Measurements from ENCODE around the gene KPNA4.
"Not testable (repeated sequence)": the region's sequence is repeated elsewhere in the genome, so short reads cannot be mapped to it uniquely, and the experiment has no call there.

KPNA4 gene, protein sequence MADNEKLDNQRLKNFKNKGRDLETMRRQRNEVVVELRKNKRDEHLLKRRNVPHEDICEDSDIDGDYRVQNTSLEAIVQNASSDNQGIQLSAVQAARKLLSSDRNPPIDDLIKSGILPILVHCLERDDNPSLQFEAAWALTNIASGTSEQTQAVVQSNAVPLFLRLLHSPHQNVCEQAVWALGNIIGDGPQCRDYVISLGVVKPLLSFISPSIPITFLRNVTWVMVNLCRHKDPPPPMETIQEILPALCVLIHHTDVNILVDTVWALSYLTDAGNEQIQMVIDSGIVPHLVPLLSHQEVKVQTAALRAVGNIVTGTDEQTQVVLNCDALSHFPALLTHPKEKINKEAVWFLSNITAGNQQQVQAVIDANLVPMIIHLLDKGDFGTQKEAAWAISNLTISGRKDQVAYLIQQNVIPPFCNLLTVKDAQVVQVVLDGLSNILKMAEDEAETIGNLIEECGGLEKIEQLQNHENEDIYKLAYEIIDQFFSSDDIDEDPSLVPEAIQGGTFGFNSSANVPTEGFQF

DNA sequence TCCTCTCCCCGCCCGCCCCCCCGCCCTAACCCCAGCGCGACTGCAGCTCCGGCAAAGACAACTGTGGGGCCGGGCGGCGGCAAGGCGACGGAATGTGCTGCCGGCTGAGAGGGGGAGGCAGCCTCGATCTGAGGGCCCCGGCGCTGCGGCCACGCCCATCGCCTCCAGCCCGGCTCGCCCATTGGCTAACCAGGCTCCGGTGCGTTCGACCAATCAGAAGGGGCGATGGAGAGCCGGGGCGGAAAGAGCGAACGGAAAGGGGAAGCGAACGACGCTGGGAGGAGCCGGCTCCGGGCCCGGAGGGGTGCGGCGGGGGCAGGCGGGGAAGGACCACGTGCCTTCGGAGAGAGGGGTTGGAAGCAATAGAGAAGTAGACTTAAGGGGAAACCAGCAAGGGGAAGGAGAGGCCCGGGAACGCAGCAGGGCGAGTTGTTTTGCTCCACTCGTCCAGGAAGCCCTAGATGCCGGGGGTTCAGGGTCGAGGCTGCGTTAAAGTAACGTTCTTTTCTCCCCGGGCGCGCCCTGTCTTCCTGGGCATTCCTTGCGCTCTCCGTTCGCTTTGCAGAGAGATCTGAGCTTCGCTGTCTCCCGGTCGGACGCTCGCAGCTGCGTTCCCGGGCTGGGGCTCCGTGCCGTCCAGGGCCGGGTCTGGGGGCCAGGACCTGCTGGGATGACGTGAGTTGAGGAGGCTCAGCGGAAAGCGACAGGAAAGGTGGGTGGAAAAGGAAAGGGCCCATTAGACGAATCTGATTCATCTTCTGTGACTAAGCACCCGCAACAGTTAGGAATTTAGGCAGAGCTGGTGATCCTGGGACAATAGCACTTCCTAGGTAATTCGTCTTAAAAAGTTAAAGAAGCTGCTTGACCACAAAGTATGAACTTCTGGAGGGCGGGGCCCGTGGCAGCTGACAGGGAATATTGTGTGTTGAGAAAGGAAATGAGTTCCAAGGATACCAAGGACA, at the start of gene KPNA4:
TSS of gene KPNA4 (minus strand) at position 130 of the 962 bp plus-strand sequence. CDS start 289 bp downstream, outside the sequence.
- DNase-seq, result peak; percentile 98

DNA sequence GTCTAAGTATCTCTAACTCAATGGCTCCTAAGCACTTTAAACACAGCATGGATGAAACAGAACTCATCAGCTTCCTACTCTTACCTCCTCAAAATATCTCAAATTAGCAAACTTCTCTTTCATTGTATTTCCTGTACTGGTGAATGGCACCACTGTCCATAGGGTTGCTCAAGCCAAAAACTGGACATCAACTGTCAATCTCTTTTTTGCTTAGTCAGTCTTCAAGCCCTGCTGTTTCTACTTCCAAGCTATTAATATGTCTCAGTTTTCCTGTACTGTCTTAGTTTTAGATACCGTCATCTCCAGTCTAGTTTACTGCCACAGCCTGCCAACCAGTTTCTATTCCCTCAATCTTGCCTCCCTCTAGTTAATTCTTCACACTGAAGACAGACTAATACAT, 48.3 kb upstream of the KPNA4 start:
- DNase-seq, result no peak

DNA sequence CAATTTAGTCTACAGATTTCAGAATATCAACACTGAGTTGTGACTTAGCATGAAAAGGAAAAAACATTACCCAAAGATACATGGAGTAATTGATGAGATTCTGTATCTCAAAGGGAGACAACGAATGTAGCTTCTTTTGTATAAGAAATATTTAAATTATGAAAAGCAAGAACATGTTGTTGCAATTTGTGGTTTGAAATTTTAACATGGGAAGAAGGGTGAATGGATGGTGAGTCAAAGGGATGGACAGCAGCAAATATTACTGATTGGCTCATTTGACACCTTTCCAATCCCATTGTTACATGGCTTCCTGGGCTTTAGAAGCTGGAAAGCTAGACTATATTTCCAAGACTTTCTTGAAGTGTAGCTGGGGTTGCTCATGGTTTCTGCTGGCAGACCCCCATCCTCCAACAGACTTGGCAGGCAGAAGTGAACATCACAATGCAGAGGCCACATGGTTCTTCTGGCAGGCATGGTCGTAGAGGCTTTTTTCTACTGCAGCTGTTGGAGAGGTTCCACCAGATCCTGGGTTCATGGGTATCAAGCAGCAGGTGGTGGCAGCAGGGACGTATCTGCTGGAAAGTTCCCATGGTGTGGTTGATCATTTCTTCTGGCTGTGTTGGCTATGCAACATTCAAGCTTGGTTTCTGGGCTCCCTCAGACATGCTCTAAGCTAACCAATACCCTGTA, 47.2 kb upstream of the KPNA4 start:
- no peak for DNase-seq

DNA sequence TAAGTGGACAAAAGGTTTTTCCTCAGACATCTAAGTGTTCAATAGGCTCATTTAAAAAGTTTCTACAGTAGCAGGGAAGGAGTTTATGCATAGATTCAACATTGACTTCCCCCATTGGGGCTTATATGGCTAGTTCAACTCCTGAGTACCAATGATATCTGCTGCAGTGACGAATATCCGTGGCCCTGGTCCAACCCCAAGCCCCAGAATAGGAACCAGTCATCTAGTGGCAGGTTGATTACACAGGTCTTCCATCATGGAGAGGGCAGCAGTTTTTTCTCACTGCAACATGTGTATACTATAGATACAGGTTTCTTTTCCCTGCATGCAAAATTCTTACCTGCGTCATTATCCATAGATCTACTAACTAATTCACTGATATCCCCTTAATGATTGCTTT, 45.8 kb upstream of the KPNA4 start:
- DNase-seq, result no peak

DNA sequence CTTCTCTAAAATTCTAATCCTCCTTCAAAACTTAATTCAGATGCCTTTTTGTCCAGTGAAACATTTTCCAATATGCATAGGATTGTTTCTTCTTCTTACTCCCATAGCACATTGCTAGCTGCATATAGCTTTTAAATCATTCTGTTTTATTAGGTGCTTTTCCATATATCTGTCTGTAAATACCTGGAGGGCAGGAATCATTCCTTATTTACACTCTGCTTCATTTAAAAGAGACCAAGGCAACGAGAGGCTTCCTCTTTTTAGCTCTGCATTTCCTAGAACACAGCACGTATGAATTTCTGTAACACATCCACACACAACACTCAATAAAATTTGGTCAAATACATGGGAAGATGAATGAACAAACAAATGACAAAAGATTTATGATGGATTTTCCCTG, 43.5 kb upstream of the KPNA4 start:
- no peak for DNase-seq

DNA sequence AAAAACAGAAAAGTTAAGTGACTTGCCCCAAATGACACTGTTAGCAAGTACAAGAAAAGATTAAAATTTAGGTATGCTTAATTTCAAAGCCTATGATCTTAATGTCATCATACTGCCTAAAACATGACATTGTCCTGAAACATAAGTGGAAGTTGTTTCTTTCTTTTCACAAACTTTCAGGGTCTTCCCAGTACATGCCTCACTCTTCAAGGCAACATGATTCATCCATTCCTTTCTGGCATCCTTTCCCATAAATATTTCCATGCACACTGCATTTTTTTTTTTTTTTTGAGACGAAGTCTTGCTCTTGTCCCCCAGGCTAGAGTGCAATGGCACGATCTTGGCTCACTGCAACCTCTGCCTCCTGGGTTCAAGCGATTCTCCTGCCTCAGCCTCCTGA, 42.5 kb upstream of the KPNA4 start:
- DNase-seq, result no peak

DNA sequence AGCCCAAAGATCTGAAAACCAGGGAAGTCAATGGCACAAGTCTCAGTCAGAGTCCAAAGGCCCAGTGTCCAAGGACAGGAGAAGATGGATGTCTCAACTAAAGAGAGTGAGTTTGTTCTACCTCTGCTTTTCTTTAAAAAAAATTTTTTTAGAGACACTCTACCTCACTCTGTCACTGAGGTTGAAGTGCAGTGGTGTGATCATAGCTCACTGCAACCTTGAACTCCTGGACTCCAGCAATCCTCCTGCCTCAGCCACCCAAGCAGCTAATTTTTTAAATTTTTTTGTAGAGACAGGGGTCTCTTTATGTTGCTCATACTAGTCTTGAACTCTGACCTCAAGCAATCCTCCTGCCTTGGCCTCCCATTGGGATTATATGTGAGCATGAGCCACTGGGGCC, 39.9 kb upstream of the KPNA4 start:
- no peak for DNase-seq

DNA sequence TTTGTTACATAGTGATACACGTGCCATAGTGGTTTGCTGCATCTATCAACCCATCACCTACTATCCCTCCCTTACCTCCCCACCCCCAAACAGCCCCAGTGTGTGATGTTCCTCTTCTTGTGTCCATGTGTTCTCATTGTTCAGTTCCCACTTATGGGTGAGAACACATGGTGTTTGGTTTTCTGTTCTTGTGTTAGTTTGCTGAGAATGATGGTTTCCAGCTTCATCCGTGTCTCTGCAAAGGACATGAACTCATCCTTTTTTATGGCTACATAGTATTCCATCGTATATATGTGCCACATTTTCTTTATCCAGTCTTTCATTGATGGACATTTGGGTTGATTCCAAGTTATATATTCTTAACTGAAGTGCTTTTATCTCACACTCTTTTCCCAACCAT, 38.5 kb upstream of the KPNA4 start:
- not testable (repeated sequence) for DNase-seq

DNA sequence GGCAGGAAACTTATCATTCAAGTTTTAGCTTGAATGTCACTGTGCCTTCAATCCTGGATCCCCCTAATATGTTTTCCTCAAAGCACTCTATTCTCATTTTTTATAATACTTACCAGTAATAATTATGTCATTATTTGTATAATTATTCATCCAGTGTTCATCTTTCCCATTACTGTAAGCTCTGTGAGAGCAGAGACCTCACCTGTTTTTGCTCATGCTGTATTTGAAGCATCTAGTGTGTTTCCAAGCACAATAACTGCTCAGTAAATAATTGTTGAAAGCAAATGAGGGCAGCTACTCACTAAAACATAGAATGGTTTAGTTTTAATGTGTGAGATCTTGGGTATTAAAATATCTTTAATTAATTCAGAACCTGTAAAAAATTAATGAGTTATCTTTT, 36.9 kb upstream of the KPNA4 start:
- DNase-seq, result no peak

DNA sequence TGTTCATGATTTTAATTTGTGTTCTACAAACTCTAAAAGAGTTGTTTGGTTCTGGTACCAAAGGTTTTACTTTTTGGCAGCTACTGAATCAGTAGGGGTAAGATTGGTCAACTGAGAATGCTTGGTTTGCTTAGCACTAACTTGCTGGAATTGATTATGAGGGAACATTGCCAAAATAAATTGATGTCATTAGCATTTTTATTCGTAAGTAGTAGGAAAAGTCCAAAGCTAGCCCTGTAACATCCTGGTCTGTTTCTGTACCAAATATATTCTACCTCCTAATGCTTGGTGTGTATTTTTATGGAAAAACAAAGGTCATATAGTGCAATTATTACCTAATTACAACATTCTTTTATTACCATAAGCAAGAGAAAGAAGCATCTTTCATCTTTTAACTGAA, 35.9 kb upstream of the KPNA4 start:
- DNase-seq, result no peak

DNA sequence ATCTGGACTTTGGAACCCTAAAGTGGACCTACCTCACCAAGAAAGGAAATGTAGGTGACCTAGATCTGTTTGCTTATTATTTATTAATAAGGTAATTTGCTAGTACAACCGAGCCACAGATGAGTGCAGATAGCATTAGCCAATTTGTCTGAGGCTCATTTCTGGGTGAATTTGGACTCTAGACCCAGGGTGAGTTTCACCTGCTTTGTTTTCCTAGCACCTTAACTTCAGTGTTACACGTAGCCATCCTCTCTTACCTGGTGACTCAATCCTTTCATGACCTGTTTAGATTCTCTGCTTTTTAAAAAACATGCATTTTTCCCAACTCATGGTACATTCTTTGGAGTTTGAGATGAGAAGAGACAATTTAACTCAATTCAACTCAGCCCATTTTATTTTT, 33.5 kb upstream of the KPNA4 start:
- DNase-seq, result no peak

DNA sequence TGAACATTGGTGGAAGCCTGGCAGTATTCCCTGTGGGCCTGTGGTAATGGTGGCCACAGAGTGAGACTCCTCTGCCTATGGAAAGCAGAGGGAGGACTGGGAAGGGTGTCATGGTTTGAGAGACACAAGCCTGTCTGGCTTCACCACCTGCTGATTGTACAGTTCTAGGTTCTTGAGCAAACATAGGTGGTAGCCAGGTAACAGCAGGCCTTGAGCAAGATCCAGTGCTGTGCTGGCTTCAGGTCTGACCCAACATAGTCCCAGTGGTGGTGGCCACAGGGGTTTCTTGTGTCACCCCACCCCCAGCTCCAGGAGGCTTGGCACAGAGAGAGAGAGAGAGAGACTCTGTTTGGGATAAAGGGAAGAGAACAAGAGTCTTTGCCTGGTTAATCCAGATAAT, 22.7 kb upstream of the KPNA4 start:
- DNase-seq, result no peak

DNA sequence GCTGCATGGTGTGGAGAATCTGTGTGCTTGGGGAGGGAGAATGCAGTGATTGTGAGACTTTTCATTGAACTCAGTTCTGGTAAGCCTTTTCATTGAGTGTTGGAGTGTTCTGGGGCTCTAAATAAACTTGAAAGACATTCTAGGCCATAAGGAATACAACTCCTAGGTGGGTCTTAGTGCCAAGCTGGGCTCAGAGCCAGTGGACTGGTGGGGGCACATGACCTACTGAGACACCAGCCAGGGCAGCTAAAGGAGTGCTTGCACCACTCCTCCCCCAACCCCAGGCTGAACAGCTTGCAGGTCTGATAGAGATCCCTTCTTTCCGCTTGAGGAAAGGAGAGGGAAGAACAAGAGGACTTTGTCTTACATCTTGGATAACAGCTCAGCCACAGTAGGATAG, 21.7 kb upstream of the KPNA4 start:
- no peak for DNase-seq

DNA sequence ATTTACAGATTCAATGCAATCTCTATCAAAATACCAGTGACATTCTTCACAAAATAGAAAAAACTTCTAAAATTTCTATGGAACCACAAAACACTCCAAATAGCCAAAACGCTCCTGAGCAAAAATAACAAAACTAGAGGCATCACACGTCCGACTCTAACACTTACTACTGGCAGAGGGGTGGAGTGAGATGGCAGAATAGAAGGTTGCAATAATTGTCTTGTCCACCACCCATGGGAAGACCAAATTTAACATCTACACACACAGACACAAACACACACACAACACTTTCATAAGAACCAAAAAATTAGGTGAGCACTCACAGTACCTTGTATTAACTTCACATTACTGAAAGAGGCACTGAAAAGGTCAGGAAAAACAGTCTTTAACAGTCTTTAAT, 21.3 kb upstream of the KPNA4 start:
- DNase-seq, result no peak

DNA sequence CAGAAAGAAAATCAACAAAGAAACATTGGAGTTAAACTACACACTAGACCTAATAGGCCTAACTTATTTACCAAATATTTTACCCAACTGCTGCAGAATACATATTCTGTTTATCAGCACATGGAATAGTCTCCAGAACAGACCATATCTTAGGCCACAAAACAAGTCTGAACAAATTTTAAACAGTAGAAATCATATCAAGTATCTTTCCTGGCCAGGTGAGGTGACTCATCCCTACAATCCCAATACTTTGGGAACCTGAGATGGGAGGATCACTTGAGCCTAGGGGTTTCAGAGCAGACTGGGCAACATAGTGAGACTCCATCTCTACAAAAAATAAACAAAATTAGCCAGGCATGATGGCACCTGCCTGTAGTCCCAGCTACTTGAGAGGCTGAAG, 18.1 kb upstream of the KPNA4 start:
- no peak for DNase-seq

DNA sequence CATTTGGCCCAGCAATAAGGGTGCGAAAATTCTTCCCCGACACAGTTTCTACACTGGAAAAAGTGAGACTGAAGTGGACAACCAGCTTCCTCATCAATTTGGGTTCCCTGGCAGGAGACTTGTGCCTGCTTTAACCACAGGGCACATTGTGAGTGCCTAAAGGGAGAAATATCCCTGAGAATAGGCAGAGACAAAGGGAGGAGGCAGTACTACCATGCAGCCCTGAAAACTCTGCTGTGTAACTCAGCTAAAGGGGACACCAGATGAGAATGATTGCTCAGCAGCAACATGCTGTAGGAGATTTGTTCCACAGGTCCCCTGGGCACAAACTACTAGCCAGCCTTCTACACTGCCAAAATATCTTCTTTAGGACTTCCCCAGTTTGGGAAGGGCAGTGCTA, 15.6 kb upstream of the KPNA4 start:
- DNase-seq, result no peak

DNA sequence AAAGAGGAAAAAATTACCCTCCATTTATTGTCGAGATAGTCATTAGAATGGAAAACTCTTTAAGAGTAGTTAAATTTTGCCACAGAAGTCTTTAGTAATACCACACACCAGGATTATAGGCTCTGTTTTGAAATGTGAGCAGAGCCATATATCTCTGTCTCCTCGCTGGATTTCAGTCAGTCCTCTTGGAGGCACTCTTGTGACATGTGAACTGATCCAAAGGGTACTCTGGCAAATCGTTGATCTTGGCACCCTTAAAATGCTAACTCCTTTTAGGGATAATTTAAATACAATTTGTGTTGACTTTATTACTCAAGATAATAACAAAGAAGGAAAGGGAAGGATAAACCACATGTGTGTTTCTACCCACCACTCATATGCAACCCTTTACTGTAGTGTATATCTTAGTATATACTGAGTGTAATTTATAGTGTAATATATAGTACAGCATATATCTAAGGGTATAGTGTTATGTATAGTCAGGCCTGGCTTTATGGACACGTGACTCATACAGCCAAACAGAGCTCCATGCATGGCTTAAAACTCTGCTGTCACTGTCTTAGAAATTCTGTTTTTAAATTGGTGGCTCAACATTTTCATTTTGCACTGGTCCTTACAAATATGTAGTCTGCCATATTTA, 12.3 kb upstream of the KPNA4 start:
- DNase-seq, result no peak

DNA sequence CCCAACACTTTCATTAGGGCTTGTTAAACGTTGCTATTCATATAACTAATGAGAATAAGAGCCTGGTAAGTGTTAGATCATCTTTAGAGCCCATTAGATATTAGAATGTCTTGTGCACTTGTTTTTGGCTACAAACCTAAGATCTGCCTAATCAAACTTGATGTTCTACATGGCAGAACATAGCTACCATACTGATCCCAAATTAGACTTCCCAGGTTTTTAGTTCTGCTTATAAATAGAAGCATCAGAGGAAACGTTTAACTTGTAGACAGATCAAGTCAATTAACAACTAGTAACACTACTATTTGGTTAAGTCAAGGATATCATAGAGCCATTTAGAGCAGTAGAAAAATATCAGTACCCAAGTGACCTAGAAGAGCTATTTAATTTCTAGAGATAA, 11.7 kb upstream of the KPNA4 start:
- DNase-seq, result no peak

DNA sequence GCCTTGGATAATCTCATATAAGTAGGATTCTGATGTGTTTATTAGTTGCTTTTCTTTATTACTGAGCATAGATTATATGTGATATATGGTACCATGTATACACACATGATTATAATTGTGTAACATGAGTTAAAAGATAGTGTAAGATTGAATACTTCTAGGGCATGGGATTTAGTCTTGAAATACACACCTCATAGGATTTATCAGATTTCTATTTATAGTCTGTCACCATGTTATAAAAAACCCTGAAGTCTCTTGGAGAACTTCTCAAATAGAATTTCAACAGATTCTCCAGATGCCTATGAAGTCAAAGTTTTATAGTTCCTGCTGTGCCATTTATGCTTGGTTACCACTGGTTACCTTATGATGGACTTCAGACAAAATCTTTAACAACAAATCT, 11.2 kb upstream of the KPNA4 start:
- no peak for DNase-seq

DNA sequence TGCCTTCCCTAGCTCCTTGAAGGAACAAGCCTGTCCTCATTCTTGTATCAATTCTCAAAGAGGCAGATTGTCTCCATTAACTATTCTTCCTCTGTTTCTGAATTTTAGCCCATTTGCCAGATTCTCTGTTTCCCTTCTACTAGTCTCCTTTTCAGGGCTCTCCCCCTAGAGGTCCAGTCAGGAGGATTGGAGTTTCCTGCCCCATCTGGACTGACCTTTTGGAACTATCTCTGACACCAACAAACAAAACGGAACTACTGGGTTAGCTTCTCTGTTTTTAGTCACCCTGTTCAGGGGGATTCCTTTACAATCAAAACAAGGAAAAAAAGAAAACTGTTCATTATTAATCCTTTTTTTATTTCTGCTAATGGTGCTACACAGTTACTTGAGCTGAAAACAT, 10.2 kb upstream of the KPNA4 start:
- DNase-seq, result no peak

DNA sequence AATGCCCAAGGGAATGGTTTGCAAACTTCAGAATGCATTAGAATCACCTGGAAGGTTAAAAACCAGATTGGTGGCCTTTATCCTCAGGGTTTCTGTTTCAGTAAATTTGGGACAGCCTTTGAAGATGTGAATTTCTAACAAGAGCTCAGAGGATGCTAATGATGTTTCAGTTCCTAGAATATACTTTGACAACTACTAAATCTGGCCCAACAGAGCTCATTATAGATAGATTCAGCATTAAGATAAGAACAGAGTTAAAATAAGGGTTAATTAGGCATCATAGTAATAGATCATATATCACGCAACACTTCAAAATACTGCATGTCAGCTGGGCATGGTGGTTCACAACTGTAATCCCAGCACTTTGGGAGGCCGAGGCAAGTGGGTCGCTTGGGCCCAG, 9.3 kb upstream of the KPNA4 start:
- DNase-seq, result no peak

DNA sequence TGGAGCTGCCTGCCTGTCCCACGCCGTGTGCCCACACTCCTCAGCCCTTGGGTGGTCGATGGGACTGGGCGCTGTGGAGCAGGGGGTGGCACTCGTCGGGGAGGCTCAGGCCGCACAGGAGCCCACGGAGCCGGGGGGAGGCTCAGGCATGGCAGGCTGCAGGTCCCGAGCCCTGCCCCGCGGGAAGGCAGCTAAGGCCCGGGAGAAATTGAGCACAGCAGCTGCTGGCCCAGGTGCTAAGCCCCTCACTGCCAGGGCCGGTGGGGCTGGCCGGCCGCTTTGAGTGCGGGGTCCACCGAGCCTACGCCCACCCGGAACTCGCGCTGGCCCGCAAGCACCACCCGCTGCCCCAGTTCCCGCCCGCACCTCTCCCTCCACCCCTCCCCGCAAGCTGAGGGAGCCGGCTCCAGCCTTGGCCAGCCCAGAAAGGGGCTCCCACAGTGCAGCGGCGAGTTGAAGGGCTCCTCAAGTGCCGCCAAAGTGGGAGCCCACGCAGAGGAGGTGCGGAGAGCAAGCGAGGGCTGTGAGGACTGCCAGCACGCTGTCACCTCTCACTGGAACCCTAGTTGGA, 8.7 kb upstream of the KPNA4 start:
- not testable (repeated sequence) for DNase-seq

Data from hematopoietic multipotent progenitor cell treated with erythropoietin and hydrocortisone succinate and interleukin-3 and kit ligand, for 8 days (in vitro differentiated cells).